Small intestine (tissue), 7 donors: Measurements from ENCODE around the gene SRGAP2C. TPM values are rescaled to one million over a fixed set of nuclear protein-coding genes. Genes with fewer than 3 reads are reported as not detected.
"Not testable (repeated sequence)": the region's sequence is repeated elsewhere in the genome, so short reads cannot be mapped to it uniquely, and the experiment has no call there.

Source experiments
- DNase-seq, 2 donors: peaks; one replicate each; pipeline versions ENCODE4 v3.0.0 to v3.0.0-alpha.2; 2013
- FAIRE-seq: peaks from 2 replicates; lab custom pipeline; 2012; peaks lifted over from hg19 to GRCh38; lab: Jason Lieb, UNC
- H3K27ac ChIP-seq, 3 donors: one replicate each; pipeline ENCODE4 v1.5.1; 2013; ENCODE audit warnings: low read length in 2 of 3, mild to moderate bottlenecking in 2 of 3, control low read depth in 1 of 3, inconsistent platforms in 1 of 3, low read depth in 1 of 3, moderate library complexity in 1 of 3
- H3K27me3 ChIP-seq, 3 donors: one replicate each; pipeline ENCODE4 v1.6.1; 2013; ENCODE audit warnings: low read length in 3 of 3, inconsistent platforms in 1 of 3; ENCODE audit not compliant: control insufficient read depth in 3 of 3, insufficient read depth in 3 of 3
- H3K36me3 ChIP-seq, 3 donors: one replicate each; pipeline ENCODE4 v1.6.1; 2013; ENCODE audit warnings: low read length in 3 of 3, inconsistent platforms in 1 of 3, low read depth in 1 of 3, mild to moderate bottlenecking in 1 of 3, moderate library complexity in 1 of 3; ENCODE audit not compliant: control insufficient read depth in 3 of 3, insufficient read depth in 2 of 3
- H3K4me1 ChIP-seq, 3 donors: one replicate each; pipeline ENCODE4 v1.6.1; 2013; ENCODE audit warnings: low read length in 2 of 3, inconsistent platforms in 1 of 3, low read depth in 1 of 3, mild to moderate bottlenecking in 1 of 3, moderate library complexity in 1 of 3; ENCODE audit not compliant: control insufficient read depth in 3 of 3, insufficient read depth in 2 of 3
- H3K4me3 ChIP-seq, 3 donors: one replicate each; pipeline ENCODE4 v1.5.1; 2013; ENCODE audit warnings: low read length in 3 of 3, control low read depth in 1 of 3, inconsistent platforms in 1 of 3, low read depth in 1 of 3, mild to moderate bottlenecking in 1 of 3, moderate library complexity in 1 of 3
- H3K9me3 ChIP-seq, 2 donors: one replicate each; pipeline ENCODE4 v1.6.1; 2013; ENCODE audit warnings: low read depth in 1 of 2, low read length in 1 of 2; ENCODE audit not compliant: control insufficient read depth in 2 of 2, insufficient read depth in 1 of 2
- WGBS, 3 donors: extraction: QIAGEN DNeasy Blood & Tissue Kit; methylation state at CpG; one replicate each; pipeline ENCODE4 v1.1.7; 2013; 5-methylcytosine and 5-hydroxymethylcytosine counted together
- polyA plus RNA-seq, 4 donors: library from polyadenylated mRNA; stranded (reverse) in 3 of 4; unstranded in 1 of 4; fragments of 200-250 nt in 3 of 4; fragments of 120-200 nt in 1 of 4; gene quantifications; one replicate each; pipeline versions ENCODE4 v1.2.1 to v1.2.3, GENCODE V29; 2013
- donor health status: healthy with polysubstance abuse.
- donor health status: control.
- donor health status: control.
- donor health status: Bipolar disorder and iron deficiency.
- donor health status: healthy.

The SRGAP2C gene
- polyA plus RNA-seq, 4 donors, result 1.1 to 3.7 (median 2.2) TPM

GRCh38 chr1:121271143-121271715, 86.5 kb downstream of the SRGAP2C start:
- FAIRE-seq, DNase-seq, H3K36me3 ChIP-seq, H3K27me3 ChIP-seq, H3K27ac ChIP-seq, H3K9me3 ChIP-seq, H3K4me1 ChIP-seq, H3K4me3 ChIP-seq: not testable (repeated sequence)
- WGBS, 3 donors, result 66 to 88% (median 80%) methylated on average over 1 to 2 of the region's 4 CpGs

DNA sequence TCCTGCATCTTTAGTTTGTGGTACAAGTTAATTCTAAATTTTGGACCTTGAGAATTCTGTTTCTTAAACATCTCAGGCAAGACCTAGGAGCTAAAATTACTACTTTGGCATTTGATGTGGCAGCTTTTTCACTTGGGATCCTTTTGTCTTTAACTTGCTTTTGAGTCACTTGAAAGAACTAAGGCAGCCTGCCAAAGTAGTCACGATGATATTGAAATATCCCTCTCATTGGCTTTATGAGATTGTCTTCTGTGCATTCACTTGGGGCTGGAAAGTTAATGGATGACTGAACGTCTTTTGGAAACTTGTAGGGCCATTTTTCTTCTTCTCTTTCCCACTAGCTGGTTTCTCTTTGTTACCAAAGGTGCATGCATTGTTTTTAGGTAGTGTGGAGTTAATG, 90.7 kb downstream of the SRGAP2C start:
- DNase-seq, H3K9me3 ChIP-seq, FAIRE-seq, H3K27me3 ChIP-seq, H3K36me3 ChIP-seq, H3K27ac ChIP-seq, H3K4me1 ChIP-seq, H3K4me3 ChIP-seq: not testable (repeated sequence)
- WGBS, 3 donors, result 81 to 86% (median 83%) methylated on average over 2 of the region's 2 CpGs

- not testable (repeated sequence) for H3K9me3 ChIP-seq, H3K4me3 ChIP-seq, H3K27ac ChIP-seq, H3K36me3 ChIP-seq, H3K27me3 ChIP-seq, DNase-seq, H3K4me1 ChIP-seq, FAIRE-seq
- 70 to 100% methylated on average over 1 of the region's 3 CpGs; no CpG with 5 or more reads in 1 of the 3 donors for WGBS, 3 donors
Measured at GRCh38 chr1:121278202-121278601, 93.4 kb downstream of the SRGAP2C start.

DNA sequence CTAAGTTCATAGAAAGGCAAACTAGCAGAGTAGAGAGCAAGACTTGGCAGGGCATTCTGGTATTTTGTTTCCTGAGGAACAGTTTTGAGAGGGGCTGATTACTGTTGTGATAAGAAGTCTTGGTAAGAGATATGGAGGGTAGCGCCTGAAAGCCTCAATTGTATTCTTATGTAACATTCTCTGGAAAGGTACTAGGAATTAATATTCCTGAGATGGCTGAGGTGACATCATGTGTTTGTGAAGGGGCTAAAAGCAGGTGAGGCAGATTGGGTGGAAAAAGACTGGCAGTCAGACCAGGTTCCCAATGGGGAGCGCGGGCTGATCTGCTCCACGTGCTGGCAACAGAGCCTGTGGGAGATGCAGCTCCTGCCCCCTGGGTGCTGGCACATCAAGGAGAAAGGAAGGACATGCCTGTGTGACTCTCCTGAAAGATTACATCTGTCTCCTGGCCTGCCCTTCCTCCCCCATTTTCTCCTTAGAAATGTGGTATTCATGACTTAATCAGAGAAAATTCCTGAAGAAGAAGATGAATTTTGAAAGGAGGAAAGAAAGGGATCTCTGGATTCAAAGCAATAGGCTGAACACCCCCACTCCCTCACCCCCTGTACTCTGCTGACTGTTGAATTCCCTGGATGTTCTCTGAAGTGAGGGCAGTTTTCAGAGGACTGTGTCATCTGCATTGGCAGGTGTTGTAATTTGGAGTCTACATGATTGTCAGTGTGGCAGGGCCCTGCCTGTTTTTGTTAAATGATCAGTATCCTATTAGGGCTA, 94.2 kb downstream of the SRGAP2C start:
- not testable (repeated sequence) for H3K27me3 ChIP-seq, H3K9me3 ChIP-seq, H3K4me1 ChIP-seq, H3K4me3 ChIP-seq, FAIRE-seq, DNase-seq, H3K27ac ChIP-seq, H3K36me3 ChIP-seq
- 80 to 83% methylated on average over 1 to 3 of the region's 4 CpGs; no CpG with 5 or more reads in 1 of the 3 donors for WGBS, 3 donors

- H3K36me3 ChIP-seq, H3K27ac ChIP-seq, H3K4me1 ChIP-seq, H3K4me3 ChIP-seq, FAIRE-seq, H3K27me3 ChIP-seq, DNase-seq, H3K9me3 ChIP-seq: not testable (repeated sequence)
- 78 to 86% methylated on average over 1 of the region's 4 CpGs; no CpG with 5 or more reads in 1 of the 3 donors for WGBS, 3 donors
Measured at GRCh38 chr1:121279548-121279898, 94.7 kb downstream of the SRGAP2C start.

DNA sequence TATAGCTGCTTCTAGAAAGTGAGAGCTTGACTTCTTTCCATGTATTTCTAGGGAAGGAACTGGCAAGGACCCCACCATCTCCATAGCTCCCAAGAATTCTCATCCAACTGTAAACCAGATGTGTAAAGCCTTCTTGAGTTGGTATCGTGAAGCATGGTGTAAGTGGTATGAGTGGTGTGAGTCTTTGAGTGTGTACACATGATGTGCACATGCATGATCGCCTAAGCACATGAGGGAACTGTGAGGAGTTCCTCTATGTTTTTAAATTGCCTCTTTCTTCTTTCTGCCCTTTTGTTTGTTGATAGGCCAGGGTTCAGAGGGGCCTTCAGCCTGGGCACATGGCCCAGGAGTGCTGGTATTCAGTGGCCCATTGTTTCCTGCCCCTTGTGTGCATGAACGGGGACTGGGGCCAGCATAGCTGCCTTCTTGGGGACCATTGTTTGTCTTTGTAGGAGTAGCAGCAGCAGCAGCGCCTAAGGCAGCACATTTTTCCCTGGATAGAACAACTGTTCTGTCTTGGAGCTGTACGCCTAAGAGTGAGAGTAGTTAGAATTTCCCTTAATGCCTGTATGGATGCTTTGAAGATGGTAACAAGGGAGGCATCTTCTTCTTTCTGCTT, 96.0 kb downstream of the SRGAP2C start:
- H3K27me3 ChIP-seq, DNase-seq, H3K9me3 ChIP-seq, FAIRE-seq, H3K4me1 ChIP-seq, H3K27ac ChIP-seq, H3K4me3 ChIP-seq, H3K36me3 ChIP-seq: not testable (repeated sequence)
- WGBS, 3 donors, result 73 to 90% (median 88%) methylated on average over 1 to 3 of the region's 5 CpGs

DNA sequence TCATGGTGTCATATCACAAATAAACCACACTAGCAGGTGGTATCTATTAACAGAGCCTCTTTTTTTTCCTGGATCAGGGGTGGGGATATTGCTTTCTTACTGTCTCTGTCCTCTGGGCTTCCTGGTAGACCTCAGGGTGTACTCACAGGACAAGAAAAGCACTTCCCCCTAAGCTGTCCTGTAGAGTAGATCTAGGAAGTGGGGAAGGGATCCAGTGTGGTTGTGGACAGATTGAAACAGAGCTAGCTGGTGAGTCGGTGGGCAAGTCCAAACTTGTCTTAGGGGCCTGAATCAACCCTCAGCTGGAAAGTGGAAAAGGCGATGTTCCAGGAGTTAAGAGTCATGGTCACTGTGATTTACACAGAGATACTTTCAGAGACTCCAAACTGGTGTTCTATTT, 96.7 kb downstream of the SRGAP2C start:
- H3K36me3 ChIP-seq, FAIRE-seq, H3K27me3 ChIP-seq, DNase-seq, H3K4me3 ChIP-seq, H3K4me1 ChIP-seq, H3K9me3 ChIP-seq, H3K27ac ChIP-seq: not testable (repeated sequence)
- no CpG with 5 or more reads among the region's 2 CpGs for WGBS, 3 donors

DNA sequence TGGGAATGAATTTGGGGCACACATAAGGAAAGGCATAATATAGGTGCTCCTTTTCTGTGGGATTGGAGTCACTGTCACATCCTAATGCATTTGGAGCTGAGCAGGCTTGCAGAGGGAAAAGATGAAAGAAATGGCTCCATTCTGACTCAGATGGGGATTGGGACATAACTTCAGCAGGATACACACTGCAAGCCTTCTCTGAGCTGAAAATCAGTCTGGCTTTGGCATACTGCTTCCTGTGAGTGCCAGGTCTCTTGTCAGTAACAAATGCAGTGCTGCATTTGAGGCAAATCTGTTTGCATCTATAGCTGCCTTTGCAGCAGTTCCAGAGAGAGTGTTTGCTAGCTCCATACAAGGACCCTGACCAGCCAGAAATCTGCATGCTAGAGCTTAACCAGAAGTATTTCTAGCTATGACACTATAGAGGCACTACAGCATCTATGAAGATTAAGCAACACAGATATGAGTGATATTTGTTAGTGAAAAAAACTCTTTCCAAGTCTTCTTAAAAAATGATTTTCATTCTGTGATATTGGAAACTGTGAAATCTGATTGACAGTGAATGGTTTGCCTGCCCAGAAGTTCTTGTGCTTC, 98.9 kb downstream of the SRGAP2C start:
- not testable (repeated sequence) for H3K9me3 ChIP-seq, H3K36me3 ChIP-seq, H3K4me3 ChIP-seq, H3K4me1 ChIP-seq, H3K27me3 ChIP-seq, FAIRE-seq, DNase-seq, H3K27ac ChIP-seq
